HG02943 (cell line): Measurements from ENCODE around the gene NOLC1.

ENCODE experiments used
- ATAC-seq: cut with Tn5 transposase; IDR thresholded peaks from one replicate; pipeline ENCODE4 v1.9.1; 2021; ENCODE audit warnings: mild to moderate bottlenecking, low read depth, moderate library complexity; ENCODE audit not compliant: unreplicated experiment

The NOLC1 gene

DNA sequence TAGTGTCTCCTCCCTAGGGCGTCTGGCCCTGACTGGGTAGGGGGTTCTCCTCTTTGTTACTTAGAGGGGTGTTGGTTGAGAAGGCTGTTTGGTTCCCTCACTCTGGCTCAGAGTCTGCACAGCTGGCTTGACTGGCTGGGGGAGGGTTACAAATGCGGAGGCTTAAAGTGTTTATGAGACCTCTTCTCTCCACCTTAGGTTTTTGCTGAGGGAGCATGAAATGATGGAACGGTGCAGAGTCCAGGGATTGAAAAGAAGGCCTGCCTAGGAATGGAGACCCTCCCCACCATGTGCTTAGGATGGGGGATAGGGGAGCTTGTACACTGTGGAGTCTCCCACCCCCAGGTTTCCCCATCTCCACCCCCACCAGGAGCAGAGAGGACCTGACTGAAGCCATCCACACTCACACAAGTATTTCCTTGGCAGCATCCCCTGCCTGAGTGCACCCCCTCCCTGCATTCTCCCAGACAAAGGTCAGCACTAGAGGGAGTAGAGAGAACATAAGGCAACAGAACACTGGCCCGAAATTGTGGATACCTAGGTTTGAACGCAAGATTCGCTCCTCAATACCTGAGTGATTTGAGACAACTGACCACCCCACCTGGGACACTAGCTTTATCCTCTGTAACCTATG, 30.3 kb upstream of the NOLC1 start:
- no peak for ATAC-seq

DNA sequence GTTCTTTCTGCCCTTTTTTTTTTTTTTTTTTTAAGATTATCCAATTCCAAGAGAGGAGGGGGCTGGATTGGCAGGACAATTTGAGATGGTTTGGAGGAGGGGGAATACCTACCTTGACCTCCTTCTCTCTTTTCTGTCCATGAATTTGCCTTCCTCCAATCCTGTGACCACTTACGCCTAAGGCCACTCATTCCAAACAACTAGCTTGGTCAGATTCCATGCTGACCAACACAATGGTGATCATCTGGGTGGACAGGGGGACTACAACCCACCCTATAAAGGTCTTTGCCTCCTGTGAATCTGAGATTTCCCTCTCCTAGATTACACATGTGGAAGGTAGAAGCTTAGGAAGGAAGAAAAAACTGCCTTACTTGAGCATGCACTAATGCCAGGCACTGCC, 29.7 kb upstream of the NOLC1 start:
- ATAC-seq: no peak

DNA sequence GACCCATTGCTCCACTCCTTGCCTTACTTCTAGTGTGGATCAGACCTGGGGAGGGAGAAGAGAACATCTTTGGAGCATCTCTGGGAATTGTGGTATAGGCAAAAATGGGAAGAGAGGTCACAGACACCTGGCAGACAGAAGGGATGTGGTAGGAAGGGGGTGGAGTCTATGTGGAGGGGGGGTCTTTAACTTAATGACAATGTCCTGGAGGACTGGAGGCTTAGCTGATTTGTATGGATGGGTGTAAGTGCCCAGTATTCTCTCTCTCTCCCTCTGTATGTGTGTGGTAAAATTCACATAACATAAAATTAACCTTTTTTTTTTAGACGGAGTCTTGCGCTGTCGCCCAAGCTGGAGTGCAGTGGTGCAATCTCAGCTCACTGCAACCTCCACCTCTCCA, 29.0 kb upstream of the NOLC1 start:
- ATAC-seq: no peak

DNA sequence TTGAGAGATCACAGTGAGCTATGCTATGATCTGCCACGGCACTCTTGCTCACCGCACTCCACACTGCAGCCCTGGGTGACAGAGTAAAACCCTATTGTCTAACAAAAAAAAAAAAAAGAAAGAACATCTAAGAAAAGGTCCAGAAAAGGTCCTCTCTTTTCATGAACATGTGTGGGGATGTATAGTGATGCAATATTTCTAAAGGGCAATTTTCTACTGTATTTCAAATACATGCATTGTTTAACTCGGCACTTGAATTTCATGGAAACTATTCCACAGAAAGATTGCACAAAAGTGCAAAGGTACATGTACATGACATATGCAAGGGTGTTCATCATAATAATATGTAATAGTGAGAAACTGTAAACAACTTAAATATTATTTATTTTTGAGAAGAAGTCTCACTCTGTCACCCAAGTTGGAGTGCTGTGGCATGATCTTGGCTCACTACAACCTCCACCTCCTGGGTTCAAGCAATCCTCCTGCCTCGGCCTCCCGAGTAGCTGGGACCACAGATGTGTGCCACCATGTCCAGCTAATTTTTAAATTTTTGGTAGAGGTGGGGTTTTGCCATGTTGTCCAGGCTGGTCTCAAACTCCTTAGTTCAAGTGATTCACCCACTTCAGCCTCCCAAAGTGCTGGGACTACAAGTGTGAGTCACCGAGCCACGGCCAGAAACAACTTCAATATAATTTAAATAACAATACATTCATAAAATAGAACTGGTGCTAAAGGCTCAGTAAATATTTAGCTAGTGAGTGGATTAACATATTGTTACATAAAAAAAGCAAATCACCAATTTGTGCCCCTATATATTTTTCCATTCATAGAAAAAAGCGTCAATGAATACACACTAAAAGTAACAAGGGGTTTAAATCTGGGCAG, 20.7 kb upstream of the NOLC1 start:
- ATAC-seq: no peak

DNA sequence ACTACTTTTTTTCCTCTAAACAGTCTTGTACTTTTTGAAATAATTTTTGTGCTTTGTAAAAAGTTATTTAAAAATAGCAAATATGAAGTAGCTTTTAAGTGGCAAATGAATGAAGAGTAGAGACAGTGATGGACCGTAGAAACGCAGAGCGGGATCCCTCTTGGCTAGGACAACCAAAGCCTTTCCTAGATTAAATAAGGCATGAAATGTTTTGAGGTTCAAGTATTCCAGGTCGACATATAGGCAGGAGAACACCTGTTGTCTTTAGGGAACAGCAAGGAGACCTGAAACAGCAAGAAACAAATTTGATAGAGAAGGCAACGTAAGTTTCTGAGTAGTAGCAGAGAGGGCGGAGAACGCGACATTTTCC, 20.0 kb upstream of the NOLC1 start:
- ATAC-seq: no peak

DNA sequence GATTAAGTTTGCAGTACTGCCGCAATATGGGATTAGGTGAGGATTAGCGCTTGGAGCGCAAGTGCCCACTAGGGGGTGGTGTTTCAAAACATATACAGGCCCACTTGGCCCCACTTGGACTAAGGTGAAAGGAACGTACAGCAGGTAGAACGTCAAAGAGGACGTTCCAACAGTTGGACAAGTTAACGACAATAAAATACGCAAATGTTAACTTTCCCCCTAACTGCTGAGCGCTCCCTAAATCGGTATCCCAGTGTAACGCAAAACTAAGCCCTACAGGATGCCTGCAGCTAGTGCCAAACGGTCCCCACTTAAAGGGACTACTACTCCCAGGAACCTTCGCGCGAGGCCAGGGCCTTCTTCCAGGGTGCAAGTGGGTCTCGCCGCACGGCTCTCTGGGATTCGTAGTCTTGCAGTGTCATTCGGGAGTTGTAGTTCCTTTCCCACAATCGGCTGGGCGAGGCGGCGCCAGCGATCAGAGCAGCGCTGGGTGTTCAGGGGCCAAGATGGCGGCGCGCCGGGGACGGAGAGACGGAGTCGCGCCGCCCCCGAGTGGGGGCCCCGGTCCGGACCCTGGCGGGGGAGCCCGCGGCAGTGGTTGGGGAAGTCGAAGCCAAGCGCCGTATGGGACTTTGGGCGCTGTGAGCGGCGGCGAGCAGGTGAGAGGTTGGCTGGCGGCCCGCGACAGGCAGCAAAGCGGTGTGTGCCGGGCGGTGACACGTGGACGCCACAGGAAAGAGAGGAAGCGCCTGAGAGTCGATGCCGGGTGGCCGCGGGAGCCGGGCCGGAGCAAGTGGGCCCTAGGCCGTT, 19.4 kb upstream of the NOLC1 start, which contains the start of gene PPRC1:
TSS of gene PPRC1 (plus strand) at position 478 of the 810 bp plus-strand sequence. CDS start at position 507, 29 bp downstream.
- peak; percentile 88 for ATAC-seq

DNA sequence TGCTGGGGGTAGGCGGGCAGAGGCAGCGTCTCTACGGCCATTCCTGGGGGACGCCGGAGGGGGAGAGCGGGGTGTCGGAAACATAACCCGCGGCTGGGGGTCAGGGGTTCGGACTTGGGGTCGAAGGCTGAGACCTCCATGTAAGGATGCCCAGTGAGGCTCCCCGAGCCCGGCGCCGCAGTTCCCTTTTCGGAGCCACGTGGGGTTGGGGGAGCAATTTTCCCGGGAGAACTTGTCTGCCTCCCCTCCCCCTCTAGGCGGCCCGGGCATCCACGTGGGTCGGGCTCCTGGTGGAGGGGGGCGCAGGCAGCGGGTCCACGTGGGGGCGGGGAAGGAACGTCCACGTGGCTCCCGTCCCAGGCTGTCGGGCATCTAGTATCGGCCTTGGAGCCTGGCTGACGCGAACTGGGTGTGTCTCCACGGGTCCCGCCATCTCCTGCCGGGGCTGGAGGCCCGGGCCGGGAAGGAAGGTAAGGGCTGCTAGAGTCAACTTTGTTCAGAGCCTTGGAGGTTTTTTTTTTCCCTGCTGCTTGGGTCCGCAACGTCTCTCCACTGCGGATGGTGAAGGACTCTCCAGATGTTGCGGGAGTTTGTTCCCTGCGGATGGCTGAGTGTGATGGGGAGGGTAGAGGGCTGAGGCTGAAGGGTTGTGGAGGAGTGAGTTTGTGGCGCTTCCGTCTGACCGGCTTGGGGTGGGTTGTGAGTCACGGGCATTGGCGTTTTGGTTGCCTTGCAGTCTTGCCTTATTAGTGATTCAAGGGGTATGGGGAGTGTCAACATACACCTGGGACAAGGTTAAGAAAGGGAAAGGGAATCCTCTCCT, 18.6 kb upstream of the NOLC1 start:
- no peak for ATAC-seq

DNA sequence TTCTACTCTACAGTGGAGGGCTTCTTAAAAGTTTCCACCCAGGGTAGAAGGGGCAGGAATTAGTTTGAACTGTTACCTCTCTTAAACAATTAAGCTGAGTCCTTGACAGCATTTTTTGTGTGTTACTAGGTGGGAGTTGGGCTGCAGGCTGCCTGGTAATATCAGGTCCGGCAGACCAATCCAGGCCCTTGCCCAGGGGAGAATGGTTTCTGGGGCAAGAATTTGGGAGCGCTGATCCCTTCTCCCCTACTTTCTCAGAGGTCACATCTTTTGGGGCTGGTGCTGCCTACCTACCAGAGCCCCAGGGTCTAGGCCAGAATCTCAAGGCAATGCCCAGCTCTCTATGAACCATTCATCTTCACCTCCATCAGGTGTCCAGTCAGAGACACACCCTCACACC, 17.8 kb upstream of the NOLC1 start:
- no peak for ATAC-seq

DNA sequence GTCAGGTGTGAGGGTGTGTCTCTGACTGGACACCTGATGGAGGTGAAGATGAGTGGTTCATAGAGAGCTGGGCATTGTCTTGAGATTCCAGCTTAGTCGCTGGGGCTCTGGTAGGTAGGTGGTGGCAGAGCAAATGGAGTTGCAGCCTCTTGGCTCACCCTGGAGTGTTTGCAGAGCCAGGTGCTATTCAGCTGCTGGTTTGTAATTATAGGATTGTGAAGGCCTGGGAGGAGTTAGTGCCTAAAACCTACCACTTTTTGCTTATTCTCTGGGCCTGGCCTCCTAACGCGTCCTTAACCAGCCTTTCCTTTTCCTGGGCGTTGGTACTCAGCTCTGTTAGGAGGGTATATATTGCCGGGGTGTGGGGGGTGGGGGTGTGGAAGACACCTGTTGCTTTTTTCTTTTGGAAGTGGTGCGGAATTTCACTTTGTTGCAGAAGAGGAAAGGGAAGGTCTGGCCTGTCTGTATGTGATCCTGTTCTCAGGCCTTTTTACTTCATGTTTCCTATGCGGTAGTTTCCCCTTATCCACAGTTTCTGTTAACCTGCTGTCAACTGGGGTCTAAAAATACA, 16.1 kb upstream of the NOLC1 start:
- no peak for ATAC-seq

DNA sequence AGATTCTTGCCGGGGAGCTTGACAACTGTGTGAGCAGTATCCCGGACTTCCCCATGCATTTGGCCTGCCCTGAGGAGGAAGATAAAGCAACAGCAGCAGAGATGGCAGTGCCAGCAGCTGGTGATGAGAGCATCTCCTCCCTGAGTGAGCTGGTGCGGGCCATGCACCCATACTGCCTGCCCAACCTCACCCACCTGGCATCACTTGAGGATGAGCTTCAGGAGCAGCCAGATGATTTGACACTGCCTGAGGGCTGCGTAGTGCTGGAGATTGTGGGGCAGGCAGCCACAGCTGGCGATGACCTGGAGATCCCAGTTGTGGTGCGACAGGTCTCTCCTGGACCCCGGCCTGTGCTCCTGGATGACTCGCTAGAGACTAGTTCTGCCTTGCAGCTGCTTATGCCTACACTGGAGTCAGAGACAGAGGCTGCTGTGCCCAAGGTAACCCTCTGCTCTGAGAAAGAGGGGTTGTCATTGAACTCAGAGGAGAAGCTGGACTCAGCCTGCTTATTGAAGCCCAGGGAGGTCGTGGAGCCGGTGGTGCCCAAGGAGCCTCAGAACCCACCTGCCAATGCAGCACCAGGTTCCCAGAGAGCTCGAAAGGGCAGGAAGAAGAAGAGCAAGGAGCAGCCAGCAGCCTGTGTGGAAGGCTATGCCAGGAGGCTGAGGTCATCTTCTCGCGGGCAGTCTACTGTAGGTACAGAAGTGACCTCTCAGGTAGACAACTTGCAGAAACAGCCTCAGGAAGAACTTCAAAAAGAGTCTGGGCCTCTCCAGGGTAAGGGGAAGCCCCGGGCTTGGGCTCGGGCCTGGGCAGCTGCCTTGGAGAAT, 12.7 kb upstream of the NOLC1 start:
- no peak for ATAC-seq

DNA sequence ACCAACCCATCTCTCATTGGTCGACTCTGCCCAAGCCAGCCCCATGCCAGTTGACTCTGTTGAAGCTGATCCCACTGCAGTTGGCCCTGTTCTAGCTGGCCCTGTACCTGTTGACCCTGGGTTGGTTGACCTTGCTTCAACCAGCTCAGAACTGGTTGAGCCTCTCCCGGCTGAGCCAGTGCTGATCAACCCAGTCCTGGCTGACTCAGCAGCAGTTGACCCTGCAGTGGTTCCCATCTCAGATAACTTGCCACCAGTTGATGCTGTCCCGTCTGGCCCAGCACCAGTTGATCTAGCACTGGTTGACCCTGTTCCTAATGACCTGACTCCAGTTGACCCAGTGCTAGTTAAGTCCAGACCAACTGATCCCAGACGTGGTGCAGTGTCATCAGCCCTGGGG, 12.0 kb upstream of the NOLC1 start:
- no peak for ATAC-seq

DNA sequence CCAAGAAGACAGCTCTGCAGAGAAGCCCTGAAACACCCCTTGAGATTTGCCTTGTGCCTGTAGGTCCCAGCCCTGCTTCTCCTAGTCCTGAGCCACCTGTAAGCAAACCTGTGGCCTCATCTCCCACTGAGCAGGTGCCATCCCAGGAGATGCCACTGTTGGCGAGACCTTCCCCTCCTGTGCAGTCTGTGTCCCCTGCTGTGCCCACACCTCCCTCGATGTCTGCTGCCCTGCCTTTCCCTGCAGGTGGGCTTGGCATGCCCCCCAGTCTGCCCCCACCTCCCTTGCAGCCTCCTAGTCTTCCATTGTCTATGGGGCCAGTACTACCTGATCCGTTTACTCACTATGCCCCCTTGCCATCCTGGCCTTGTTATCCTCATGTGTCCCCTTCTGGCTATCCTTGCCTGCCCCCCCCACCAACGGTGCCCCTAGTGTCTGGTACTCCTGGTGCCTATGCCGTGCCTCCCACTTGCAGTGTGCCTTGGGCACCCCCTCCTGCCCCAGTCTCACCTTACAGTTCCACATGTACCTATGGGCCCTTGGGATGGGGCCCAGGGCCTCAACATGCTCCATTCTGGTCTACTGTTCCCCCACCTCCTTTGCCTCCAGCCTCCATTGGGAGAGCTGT, 11.2 kb upstream of the NOLC1 start:
- no peak for ATAC-seq

DNA sequence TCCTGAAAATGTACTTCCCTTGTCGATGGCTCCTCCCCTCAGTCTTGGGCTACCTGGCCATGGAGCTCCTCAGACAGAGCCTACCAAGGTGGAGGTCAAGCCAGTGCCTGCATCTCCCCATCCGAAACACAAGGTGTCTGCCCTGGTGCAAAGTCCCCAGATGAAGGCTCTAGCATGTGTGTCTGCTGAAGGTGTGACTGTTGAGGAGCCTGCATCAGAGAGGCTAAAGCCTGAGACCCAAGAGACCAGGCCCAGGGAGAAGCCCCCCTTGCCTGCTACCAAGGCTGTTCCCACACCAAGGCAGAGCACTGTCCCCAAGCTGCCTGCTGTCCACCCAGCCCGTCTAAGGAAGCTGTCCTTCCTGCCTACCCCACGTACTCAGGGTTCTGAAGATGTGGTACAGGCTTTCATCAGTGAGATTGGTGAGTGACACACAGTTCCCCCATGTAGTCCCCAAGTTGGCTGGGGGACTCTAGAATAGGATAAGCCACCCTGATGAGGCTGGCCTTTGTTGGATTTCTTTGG, 10.5 kb upstream of the NOLC1 start:
- no peak for ATAC-seq

DNA sequence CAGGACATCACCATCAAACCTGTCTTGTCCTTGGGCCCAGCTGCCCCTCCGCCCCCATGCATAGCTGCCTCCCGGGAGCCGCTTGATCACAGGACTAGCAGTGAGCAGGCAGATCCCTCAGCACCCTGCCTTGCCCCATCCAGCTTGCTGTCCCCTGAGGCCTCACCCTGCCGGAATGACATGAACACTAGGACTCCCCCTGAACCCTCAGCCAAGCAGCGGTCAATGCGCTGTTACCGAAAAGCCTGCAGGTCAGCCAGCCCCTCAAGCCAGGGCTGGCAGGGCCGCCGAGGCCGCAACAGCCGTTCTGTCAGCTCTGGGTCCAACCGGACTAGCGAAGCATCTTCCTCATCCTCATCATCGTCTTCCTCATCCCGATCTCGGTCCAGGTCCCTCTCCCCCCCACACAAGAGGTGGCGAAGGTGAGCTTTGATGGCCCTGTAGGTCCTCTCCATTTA, 5.2 kb upstream of the NOLC1 start:
- no peak for ATAC-seq

DNA sequence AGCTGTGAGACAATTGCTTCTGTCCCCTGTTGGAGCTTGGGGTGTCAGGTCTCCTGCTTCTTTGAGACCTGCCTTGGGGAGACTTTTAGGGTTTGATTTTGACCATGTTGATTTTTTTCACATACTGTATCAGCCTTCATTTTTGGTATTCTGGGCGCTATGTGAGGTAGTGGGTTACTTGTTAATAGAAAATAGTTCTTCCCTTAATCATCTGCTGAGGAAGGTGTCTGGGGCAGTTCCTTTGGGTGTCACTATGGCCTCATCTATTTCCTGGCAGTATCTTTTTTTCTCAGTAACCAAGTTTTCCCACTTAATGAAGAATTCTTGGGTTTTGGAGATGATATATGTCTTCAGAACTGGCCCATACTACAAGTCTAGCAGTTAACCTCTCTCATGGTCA, 4.6 kb upstream of the NOLC1 start:
- no peak for ATAC-seq

DNA sequence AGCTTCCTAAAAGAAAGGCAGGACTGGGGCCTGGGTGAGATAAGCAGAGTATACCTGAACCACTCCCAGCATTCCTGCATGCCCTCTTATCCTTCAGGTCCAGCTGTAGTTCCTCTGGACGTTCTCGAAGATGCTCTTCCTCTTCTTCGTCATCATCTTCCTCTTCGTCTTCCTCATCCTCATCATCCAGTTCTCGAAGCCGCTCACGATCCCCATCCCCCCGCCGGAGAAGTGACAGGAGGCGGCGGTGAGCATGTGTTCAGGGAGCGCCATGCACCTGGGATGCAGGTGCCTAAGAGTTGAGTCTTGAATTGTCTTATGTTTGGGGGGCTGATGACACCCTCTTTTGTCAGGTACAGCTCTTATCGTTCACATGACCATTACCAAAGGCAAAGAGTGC, 3.9 kb upstream of the NOLC1 start:
- ATAC-seq: no peak

DNA sequence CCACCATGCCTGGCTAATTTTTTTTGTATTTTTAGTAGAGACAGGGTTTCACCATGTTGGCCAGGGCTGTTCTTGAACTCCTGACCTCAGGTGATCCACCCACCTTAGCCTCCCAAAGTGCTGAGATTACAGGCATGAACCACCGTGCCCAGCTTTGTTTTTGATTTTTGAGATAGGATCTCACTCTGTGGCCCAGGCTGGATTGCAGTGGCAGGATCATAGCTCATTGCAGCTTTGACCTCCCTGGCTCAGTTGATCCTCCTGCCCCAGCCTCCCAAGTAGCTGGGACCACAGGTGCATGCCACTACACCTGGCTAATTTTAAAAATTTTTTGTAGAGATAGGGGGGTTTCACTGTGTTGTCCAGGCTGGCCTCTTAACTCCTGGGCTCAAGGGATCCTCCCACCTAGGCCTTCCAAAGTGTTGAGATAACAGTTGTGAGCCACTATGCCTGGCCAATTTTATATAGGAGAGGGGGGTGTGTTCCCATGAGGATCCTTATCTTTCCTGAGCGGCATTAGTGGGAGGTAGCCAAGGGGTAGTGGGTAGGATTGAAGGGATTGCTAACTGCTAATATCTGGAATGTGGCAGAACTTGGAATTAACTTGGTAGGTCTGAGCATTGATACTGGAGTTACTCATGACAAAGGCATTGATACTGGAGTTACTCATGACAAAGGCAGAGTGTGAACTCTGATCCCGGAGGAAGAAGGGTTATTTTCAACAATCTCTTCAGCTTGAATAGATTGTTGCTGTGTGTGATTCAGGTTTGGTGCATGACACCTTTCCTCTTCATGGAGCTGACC, 1.0 kb upstream of the NOLC1 start:
- no peak for ATAC-seq

DNA sequence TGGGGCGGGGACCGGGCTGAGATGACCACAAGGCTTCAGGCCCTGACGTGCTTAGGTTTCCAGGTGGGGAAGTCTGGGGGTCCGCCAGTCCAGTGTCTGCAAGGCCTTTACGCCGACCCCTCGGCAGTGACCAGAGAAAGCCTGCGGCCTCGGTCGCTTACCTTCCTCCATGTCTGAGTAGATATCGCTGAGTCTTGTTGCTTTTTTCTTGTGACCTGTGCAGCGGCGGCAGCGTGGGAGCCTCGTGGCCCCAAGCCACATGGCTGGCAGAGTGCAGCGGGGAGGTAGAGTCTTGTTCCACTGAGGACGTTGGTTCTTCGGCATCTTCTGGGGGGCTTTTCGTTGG, 329 bp downstream of the NOLC1 start:
- ATAC-seq: peak; percentile 7
